GM21529 (cell line): ENCODE results near the gene SF3A1.
"Not testable (repeated sequence)": the region's sequence is repeated elsewhere in the genome, so short reads cannot be mapped to it uniquely, and the experiment has no call there.

Experiments
- ATAC-seq: cut with Tn5 transposase; IDR thresholded peaks from one replicate; pipeline ENCODE4 v1.9.1; 2021; ENCODE audit not compliant: unreplicated experiment

The SF3A1 gene

GRCh38 chr22:30356449-30357235 is at the start of gene SF3A1, which contains the start of gene CCDC157:
Gene SF3A1 (minus strand): TSS chr22:30356894. CDS start chr22:30356792, 102 bp downstream.
Gene CCDC157 (plus strand): TSS chr22:30357007. CDS start chr22:30366001, 8,994 bp downstream.
- ATAC-seq = peak; percentile 84

- no peak for ATAC-seq
Observed at GRCh38 chr22:30406400-30406799, 49.7 kb upstream of the SF3A1 start.

GRCh38 chr22:30405731-30406130 is 49.0 kb upstream of the SF3A1 start:
- no peak for ATAC-seq

GRCh38 chr22:30404307-30404706 is 47.6 kb upstream of the SF3A1 start:
- ATAC-seq = no peak

GRCh38 chr22:30402766-30403104 is 46.0 kb upstream of the SF3A1 start:
- not testable (repeated sequence) for ATAC-seq

- no peak for ATAC-seq
Observed at GRCh38 chr22:30402028-30402765, 45.5 kb upstream of the SF3A1 start.

GRCh38 chr22:30401024-30401423 is 44.3 kb upstream of the SF3A1 start:
- not testable (repeated sequence) for ATAC-seq

GRCh38 chr22:30400159-30400558 is 43.5 kb upstream of the SF3A1 start:
- ATAC-seq = no peak

GRCh38 chr22:30399718-30400117 is 43.0 kb upstream of the SF3A1 start:
- ATAC-seq = no peak

- no peak for ATAC-seq
Observed at GRCh38 chr22:30398685-30399680, 42.3 kb upstream of the SF3A1 start.

GRCh38 chr22:30397656-30398635 is 41.3 kb upstream of the SF3A1 start:
- ATAC-seq = no peak

GRCh38 chr22:30396871-30397655 is 40.4 kb upstream of the SF3A1 start, which contains the start of gene SEC14L2:
Gene SEC14L2 (plus strand): TSS chr22:30397018. CDS start chr22:30397117, 99 bp downstream.
- no peak for ATAC-seq

- no peak for ATAC-seq
Observed at GRCh38 chr22:30393885-30394284, 37.2 kb upstream of the SF3A1 start.

- no peak for ATAC-seq
Observed at GRCh38 chr22:30393322-30393680, 36.6 kb upstream of the SF3A1 start.

GRCh38 chr22:30392661-30393321 is 36.1 kb upstream of the SF3A1 start:
- ATAC-seq = no peak

- peak; percentile 37 for ATAC-seq
Observed at GRCh38 chr22:30390974-30391691, 34.4 kb upstream of the SF3A1 start.

GRCh38 chr22:30386960-30387827 is 30.5 kb upstream of the SF3A1 start, which contains the start of gene RNF215:
Gene RNF215 (minus strand): TSS chr22:30387411. CDS start chr22:30387313, 98 bp downstream.
- ATAC-seq = peak; percentile 67
